ENCODE measurements around the gene PITPNC1.

GRCh38 chr17:67377488-67378453, 690 bp downstream of the PITPNC1 start:
- TF ChIP-seq CTCF (IDR thresholded peaks at IDR 0.05) (no peak), POLR2A (IDR thresholded peaks at IDR 0.05) (no peak)

Measured in suprapubic skin (tissue), 3 donors.